Activated naive CD8-positive, alpha-beta T cell treated with anti-CD3 and anti-CD28 coated beads, Interleukin-2, amount 50 U/mL, for 16 hours (primary cell): Measurements from ENCODE around the gene SLC8A1.
"Not testable (repeated sequence)": the region's sequence is repeated elsewhere in the genome, so short reads cannot be mapped to it uniquely, and the experiment has no call there.

Experiments used
- DNase-seq: peaks from one replicate; pipeline ENCODE4 v3.0.0-alpha.2; 2020; ENCODE audit warnings: low read depth, low spot score

SLC8A1 gene

DNA sequence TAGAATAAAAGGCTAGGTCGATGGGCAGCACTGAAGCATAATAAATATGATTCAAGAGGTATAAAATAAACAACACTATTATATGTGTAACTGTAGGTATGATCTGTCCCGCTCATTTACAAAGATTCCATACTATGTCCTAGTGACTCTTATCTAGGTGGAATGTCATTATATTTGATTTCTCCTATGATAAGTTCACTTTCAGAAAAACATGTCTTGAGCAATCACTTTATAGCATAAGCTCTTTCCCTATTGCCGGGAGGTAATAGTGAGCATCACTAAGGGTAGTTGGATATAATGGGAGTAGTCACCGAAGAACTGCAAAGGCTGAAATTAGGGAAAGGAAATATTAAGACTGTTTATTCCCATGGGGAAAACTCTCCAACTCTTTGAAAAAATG is 342.5 kb downstream of the SLC8A1 start:
- no peak for DNase-seq

GRCh38 chr2:40108851-40109250 is 343.0 kb downstream of the SLC8A1 start:
- DNase-seq = no peak

DNA sequence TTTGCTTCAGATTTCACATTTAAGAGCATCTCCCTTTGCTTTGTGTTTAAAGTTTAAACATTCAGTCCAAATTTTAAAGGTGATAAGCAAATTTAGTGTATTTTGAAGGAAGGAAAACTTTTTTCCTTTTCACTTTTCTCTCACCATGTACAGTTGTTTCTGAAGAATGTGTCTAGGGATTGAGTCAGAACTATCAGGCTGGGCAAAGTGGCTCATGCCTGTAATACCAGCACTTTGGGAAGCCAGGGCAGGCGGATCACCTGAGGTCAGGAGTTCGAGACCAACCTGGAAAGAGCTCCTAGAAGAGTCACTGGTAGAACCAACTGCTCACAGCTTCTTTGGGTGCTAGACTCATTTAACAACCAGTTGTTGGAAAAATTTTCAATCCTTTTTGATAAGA is 345.8 kb downstream of the SLC8A1 start:
- DNase-seq = no peak

DNA sequence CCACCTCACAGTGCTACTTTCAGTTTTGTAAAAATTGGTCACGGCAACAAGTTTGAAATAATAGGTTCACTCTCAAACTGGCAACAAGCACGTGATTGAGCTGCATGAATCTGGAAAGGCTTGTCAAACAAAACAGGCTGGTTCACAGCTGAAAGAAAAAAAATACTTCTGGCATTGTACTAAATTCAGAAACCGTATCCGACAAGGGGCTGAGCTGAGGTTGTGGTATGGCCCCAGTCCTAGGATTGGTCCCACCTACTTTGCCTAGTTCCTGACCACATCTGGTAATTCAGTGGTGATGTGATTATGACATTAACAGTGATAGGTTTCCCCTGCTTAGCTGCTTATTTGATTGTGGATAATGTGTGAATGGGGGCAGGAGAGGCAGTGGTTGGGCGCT is 346.3 kb downstream of the SLC8A1 start:
- DNase-seq = no peak

DNA sequence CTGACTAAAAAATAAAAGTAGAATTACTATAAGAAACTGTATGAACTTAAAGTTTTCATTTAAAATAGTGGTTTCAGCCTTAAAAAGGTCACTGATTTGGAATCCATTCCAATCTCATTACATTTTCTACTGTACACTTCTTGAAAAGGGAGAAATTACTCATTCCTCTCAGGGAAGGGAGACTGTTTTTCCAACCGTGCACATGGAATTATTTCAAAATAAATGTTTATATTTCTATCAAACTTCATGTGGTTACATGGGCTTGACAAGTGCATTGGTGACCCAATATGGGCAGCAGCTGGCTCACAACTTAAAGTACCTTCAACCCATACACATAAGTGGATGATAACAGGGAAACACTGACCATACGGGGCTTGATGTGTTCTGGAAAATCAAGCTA is 348.3 kb downstream of the SLC8A1 start:
- DNase-seq = no peak

DNA sequence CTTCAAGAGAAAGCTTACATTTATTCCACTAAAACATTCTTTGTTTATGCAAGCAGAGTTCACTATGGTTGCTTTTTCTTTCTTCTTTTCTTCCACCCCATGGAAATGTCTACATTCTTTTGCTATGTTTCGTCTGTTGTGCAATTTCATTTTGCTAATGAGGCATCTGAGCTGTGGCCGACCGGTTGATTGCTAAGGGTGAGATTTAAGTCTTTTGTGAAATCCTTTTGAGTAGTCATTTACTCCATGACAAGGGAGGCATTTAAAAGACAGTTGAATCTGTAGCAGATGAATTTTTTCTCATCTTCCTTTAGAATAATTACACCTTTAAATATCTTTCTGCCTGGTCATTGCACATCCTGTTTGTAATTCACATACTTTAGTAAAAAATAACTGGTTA is 348.7 kb downstream of the SLC8A1 start:
- DNase-seq = no peak

DNA sequence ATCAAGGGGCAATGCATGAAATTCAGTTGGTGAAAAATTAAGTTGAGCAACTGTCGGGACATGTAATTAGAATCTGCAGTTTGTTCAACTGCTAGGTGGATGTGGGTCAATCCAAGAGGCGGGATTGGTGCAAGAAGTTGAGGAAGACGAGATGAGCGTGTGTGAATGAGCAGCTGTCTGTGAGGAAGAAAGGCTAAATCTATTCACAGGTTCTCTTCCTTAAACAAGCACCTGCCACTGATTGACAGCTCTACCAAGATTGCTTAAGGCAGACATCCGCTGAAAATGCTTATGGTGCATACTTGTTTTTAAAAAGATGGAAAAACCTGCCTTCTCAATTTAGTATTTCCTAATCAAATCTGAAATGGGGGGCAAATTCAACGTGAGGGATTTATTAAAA is 349.4 kb downstream of the SLC8A1 start:
- DNase-seq = no peak

- DNase-seq = no peak
These were observed 350.7 kb downstream of the SLC8A1 start for GRCh38 chr2:40101131-40101575.

GRCh38 chr2:40100676-40101075 is 351.2 kb downstream of the SLC8A1 start:
- DNase-seq = no peak

GRCh38 chr2:40098786-40099470 is 353.0 kb downstream of the SLC8A1 start:
- DNase-seq = no peak

GRCh38 chr2:40097691-40098385 is 354.1 kb downstream of the SLC8A1 start:
- DNase-seq = no peak

DNA sequence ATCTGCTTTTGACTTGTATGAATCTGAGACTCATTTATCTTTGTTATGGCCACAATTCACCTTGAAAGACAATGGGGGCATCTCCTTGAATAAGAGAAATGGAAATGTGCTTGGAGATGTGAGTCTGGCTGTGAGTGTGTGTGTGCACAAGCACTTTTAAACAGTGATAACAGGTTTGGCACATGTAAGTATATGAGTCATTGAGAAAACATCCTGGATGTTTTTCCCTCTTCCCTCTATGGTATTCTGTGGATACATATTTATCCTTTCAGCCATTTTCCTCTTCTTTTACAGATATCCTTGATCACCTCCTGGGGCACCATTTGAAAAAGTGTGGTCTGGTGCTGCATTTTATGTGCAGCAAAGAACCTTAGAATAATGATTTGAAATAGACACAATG is 355.5 kb downstream of the SLC8A1 start:
- DNase-seq = no peak

GRCh38 chr2:40095000-40095399 is 356.9 kb downstream of the SLC8A1 start:
- DNase-seq = no peak

DNA sequence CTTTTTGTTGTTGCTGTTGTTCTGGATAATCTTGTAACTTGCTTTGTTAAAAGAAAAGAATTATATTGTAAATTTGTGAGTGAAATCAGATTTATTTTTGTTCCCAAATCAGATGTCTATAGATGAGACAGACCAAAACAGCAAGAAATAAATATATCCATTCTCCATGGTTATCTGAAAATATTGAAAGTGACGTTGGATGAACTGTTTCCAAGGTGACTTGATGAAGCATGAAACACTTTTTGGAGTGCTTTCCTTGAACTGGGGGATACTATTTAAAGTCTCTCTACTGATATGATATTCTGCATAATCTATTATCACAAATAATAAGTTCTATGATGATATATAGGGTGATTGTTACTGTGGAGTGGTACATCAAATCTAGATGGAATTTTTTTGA is 357.4 kb downstream of the SLC8A1 start:
- DNase-seq = no peak

DNA sequence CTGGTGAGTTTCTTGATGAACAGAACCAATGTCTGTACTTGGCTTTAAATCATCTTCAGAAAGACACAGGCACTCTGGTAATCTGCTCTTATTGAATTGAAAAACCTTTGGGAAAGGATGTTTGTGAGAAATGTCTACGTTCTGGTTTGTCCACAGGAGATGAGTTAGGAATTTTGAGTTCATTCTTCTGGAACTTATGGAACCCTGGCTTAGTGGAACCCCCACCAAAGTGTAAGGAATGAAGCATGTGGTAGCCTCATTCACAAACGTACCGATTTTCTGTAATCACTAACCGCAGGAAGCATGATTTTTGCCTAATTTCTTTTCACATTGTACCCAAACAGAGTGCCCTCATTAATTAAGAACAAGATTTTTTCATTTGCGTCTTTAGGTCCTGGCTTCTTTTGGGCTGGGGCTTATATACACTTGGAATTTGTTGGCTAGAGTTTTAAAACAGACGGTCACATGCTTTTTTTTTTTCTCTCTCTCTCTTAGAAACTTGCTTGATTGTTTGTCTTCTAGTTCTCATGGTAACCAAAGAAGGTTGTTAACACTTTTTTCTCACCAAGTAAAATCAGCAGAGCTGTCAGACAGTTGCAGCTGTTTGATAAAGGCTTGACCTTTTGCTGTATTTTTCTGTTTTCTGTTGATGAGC is 358.7 kb downstream of the SLC8A1 start:
- DNase-seq = no peak

DNA sequence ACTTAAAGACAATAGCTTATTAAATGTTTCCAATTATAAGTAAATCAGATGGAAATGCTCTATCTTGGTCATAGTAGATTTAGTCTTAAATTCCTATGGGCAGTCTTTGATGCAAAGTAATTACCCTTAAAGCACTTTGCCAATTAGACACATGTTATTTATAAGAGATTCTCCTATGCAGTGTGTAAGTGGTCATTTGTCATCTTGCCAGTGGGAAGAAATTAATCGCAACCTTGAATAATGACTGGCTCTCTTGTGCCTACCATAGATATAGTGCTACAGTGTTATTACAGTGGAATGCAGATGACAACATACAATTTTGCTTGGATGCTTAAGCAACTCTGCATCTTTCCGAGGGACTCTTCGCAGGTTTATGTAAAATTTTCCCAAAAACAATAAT is 361.8 kb downstream of the SLC8A1 start:
- no peak for DNase-seq

DNA sequence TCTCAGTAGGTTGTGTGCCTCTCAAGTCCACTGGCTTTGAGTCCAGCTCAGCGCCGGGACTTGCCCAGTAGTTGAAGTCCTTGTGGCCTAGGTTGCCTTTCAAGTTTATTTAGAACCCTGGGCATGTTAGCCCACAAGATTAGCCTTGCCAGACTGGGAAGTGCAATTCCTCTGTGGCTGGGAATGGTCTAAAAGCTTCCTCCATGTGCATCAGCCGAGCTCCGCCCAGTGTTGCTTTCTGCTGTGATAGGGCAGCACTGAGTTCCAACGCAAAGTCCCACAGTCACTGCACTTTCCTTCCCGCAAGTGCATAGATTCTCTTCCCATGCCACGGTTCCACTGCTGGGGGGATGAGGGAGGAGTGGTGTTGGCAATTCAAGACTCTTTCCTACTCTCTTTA is 364.0 kb downstream of the SLC8A1 start:
- DNase-seq = no peak

DNA sequence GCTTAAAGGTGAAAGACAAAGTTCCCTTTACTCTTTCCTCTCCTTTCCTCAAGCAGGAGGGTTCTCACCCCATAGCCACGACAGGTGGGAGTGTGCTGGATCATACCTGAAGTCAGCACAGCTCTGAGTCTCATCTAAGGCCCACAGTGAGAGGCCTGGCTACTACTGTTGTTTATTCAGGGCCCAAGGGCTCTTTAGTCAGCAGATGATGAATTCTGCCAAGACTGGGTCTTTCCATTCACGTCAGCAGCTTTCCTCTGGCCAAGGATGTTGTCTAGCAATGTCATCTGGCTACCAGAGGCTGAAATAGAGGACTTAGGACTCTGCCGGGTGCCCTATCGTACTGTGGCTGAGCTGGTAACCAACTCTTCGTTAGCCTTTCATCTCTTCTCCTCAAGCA is 364.5 kb downstream of the SLC8A1 start:
- no peak for DNase-seq

DNA sequence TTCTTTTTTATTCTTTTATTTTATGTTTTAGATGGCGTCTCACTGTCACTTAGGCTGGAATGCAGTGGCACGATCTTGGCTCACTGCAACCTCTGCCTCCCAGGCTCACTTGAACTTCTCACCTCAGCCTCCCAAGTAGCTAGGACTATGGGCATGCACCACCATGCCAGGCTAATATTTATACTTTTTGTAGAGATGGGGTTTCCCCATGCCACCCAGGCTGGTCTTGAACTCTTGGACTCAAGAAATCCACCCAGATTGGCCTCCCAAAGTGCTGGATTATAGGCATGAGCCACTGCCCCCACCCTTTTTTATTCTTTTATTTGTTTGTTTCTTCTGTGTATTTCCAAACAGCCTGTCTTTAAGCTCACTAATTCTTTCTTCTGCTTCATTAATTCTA is 366.1 kb downstream of the SLC8A1 start:
- DNase-seq = no peak

GRCh38 chr2:40073336-40073735 is 378.6 kb downstream of the SLC8A1 start:
- not testable (repeated sequence) for DNase-seq

DNA sequence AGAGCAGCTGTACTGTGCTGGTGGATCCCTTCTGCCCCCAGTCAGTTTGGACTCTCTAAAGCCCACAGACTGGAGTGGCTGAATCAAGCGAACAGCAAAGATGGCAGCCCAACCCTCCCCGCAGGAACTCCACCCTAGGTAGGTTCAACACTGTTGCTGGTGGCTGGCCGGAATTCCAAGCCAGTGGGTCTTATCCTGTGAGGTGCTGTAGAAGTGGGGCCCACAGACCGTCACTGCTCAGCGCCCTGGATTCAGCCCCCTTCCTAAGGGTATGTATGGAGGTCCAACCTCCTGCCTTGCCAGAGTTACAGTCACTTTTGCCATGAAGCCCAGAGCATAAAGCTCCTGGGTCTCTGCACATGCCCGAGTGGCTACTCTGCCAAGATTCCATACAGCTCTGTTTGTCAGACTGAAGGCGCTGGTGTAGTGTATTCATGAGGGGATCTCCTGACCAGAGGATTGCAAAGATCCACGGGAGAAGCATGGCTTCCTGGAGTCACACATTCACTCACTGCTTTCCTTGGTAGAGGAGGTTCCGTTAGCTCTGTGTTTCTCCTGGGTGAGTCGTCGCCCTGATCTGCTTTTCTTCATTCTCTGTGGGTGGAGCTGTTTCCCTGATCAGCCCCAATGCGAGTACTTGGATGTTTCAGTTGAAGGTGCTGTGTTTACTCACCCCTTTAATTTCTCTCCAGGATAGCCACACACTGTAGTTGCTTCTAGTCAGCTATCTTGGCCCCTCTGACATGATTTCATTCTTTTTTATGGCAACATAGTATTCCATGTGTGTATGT is 379.3 kb downstream of the SLC8A1 start:
- DNase-seq = no peak

DNA sequence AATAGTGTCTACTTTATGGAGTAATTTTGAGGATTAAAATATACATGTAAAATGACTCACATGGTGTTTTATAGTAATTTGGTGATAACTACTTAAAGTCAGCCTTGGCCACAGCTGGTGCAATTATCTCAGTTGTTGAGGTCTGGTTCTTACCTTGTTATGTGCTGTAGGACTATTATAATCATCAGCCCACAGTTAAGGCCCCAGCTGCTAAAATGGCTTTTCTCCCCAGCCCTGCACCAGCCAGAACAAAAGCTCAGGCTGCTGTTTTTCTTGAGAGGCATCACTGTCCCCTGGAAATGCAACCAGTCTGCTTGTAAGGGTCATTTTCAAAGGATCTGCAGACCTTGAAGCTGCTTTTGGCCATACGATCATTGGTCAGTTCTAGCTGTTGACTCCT is 389.5 kb downstream of the SLC8A1 start:
- no peak for DNase-seq
